Activated CD8-positive, alpha-beta memory T cell treated with anti-CD3 and anti-CD28 coated beads for 36 hours (primary cell): Measurements from ENCODE around the gene GPS2. TPM values are rescaled to one million over a fixed set of nuclear protein-coding genes. Genes with fewer than 3 reads are reported as not detected.

Experiments
- CTCF ChIA-PET: fragments of 350-600 bp; sonication (Branson Sonifier 250); formaldehyde crosslinking; loops from one replicate; lab custom pipeline; 2021; ENCODE audit warnings: antibody characterized with exemption; lab: Charles Lee
- POLR2A ChIA-PET: fragments of 350-600 bp; sonication (Branson Sonifier 250); formaldehyde crosslinking; loops from one replicate; lab custom pipeline; 2021; ENCODE audit warnings: antibody characterized with exemption; lab: Charles Lee
- total RNA-seq, 2 experiments: library from RNA; stranded (reverse); gene quantifications; one replicate each; pipeline ENCODE4 v1.2.3, GENCODE V29; 2021

GPS2 gene
- total RNA-seq, 2 experiments from 2014 or later: 68.8 to 69.5 TPM

GRCh38 chr17:7311110-7311705 lies 4.0 kb downstream of the GPS2 start:
- POLR2A ChIA-PET: interaction anchor here (0.6 kb wide), 1 partner anchor 93 kb away, joined by 4 read pairs; the partner anchor contains the start of gene TMEM256

GRCh38 chr17:7309628-7310027 lies 5.5 kb downstream of the GPS2 start:
- CTCF ChIA-PET: interaction anchor here (1.1 kb wide), 1 partner anchor 12 kb away, joined by 3 read pairs; no protein-coding TSS in a partner anchor
- POLR2A ChIA-PET: interaction anchor here (0.5 to 2.0 kb wide), 7 partner anchors 20 to 267 kb away, joined by 3 to 12 read pairs (median 3); partner anchors contain the start of gene ACAP1

More at GRCh38 chr17:7311110-7311705, 4.0 kb downstream of the GPS2 start:
- CTCF ChIA-PET: interaction anchor here (1.0 kb wide), 1 partner anchor 26 kb away, joined by 4 read pairs; no protein-coding TSS in a partner anchor

- POLR2A ChIA-PET: interaction anchor here (0.5 to 2.0 kb wide), 12 partner anchors 21 to 939 kb away, joined by 3 to 12 read pairs (median 4); partner anchors contain the start of genes ACADVL, ACAP1, CTC1 and CTDNEP1
- CTCF ChIA-PET: interaction anchor here (0.6 to 1.1 kb wide), 2 partner anchors 10 to 13 kb away, joined by 3 to 4 read pairs; no protein-coding TSS in a partner anchor
Measured at GRCh38 chr17:7308625-7309433, 6.3 kb downstream of the GPS2 start.

- POLR2A ChIA-PET: interaction anchor here (0.5 to 2.0 kb wide), 9 partner anchors 22 to 940 kb away, joined by 3 to 12 read pairs (median 5); partner anchors contain the start of genes ACADVL, ACAP1, CTC1 and CTDNEP1
- CTCF ChIA-PET: no interaction called here
Measured at GRCh38 chr17:7307686-7308624, 7.2 kb downstream of the GPS2 start.

GRCh38 chr17:7306911-7307685 lies 8.1 kb downstream of the GPS2 start, which contains the start of gene EIF5A:
TSS of gene EIF5A (plus strand) at chr17:7307628. CDS start at chr17:7309636, 2,008 bp downstream.
- ChIA-PET CTCF (interaction anchor here (2.3 kb wide), 1 partner anchor 11 kb away, joined by 8 read pairs; no protein-coding TSS in a partner anchor), POLR2A (interaction anchor here (1.0 kb wide), 1 partner anchor 380 kb away, joined by 8 read pairs; the partner anchor contains the start of gene TP53)

- POLR2A ChIA-PET: no interaction called here
Measured at GRCh38 chr17:7304179-7304578, 11.0 kb downstream of the GPS2 start.

GRCh38 chr17:7296189-7296861 lies 18.8 kb downstream of the GPS2 start:
- ChIA-PET CTCF (interaction anchor here (0.6 to 2.5 kb wide), 27 partner anchors 8 to 280 kb away, joined by 3 to 50 read pairs (median 4); partner anchors contain the start of genes ACADVL, DLG4, DVL2 and SLC2A4), POLR2A (interaction anchor here (0.9 to 1.0 kb wide), 3 partner anchors 10 to 17 kb away, joined by 3 read pairs; no protein-coding TSS in a partner anchor)

More at GRCh38 chr17:7304179-7304578, 11.0 kb downstream of the GPS2 start:
- CTCF ChIA-PET: interaction anchor here (1.0 to 1.2 kb wide), 2 partner anchors 24 to 37 kb away, joined by 3 read pairs; no protein-coding TSS in a partner anchor

- POLR2A ChIA-PET: interaction anchor here (0.9 to 1.0 kb wide), 2 partner anchors 10 to 18 kb away, joined by 3 read pairs; no protein-coding TSS in a partner anchor
Measured at GRCh38 chr17:7295230-7296180, 19.7 kb downstream of the GPS2 start.

GRCh38 chr17:7294614-7295153 lies 20.5 kb downstream of the GPS2 start, which contains the start of gene YBX2:
TSS of gene YBX2 (minus strand) at chr17:7294639. CDS start at chr17:7294500, 139 bp downstream.
- CTCF ChIA-PET: no interaction called here
- POLR2A ChIA-PET: no interaction called here

More at GRCh38 chr17:7295230-7296180, 19.7 kb downstream of the GPS2 start:
- CTCF ChIA-PET: interaction anchor here (0.8 to 2.5 kb wide), 23 partner anchors 10 to 262 kb away, joined by 3 to 50 read pairs (median 5); partner anchors contain the start of genes ACADVL, DLG4, DVL2 and SLC2A4

- ChIA-PET CTCF (interaction anchor here (0.7 to 1.0 kb wide), 3 partner anchors 11 to 143 kb away, joined by 3 read pairs; no protein-coding TSS in a partner anchor), POLR2A (interaction anchor here (0.6 kb wide), 1 partner anchor 12 kb away, joined by 4 read pairs; no protein-coding TSS in a partner anchor)
Measured at GRCh38 chr17:7293816-7294613, 21.1 kb downstream of the GPS2 start.

- CTCF ChIA-PET: interaction anchor here (0.7 to 1.2 kb wide), 5 partner anchors 12 to 144 kb away, joined by 3 read pairs; partner anchors contain the start of gene SLC2A4
- POLR2A ChIA-PET: no interaction called here
Measured at GRCh38 chr17:7293159-7293558, 22.0 kb downstream of the GPS2 start.

GRCh38 chr17:7292729-7293128 lies 22.4 kb downstream of the GPS2 start:
- POLR2A ChIA-PET: no interaction called here
- CTCF ChIA-PET: interaction anchor here (1.0 to 1.2 kb wide), 2 partner anchors 12 to 77 kb away, joined by 3 read pairs; partner anchors contain the start of gene SLC2A4

- POLR2A ChIA-PET: no interaction called here
- CTCF ChIA-PET: interaction anchor here (1.0 to 1.2 kb wide), 2 partner anchors 11 to 76 kb away, joined by 3 read pairs; partner anchors contain the start of gene SLC2A4
Measured at GRCh38 chr17:7292194-7292593, 23.0 kb downstream of the GPS2 start.

GRCh38 chr17:7290685-7291084 lies 24.5 kb downstream of the GPS2 start:
- CTCF ChIA-PET: interaction anchor here (0.5 kb wide), 1 partner anchor 25 kb away, joined by 4 read pairs; no protein-coding TSS in a partner anchor
- POLR2A ChIA-PET: no interaction called here
